IMR-90 (cell line): ENCODE results near the gene SS18L1. TPM values are rescaled to one million over a fixed set of nuclear protein-coding genes. Genes with fewer than 3 reads are reported as not detected.

Experiments
- ATAC-seq: fragments of 200-7000 bp; cut with Tn5 transposase; 2 replicates; pipeline ENCODE4 v1.9.1; 2020; ENCODE audit warnings: low read depth, mild to moderate bottlenecking, moderate library complexity
- BruUV-seq: library from RNA; stranded (reverse); fragments of 400-500 nt; replicated peaks from 2 replicates; lab custom pipeline; 2021; lab: Mats Ljungman, UMichigan
- CTCF ChIA-PET: fragments of 300-600 bp; formaldehyde crosslinking; extraction: SDS; loops from one replicate; lab custom pipeline; 2021; ENCODE audit warnings: antibody characterized with exemption; lab: Yijun Ruan, JAX
- POLR2A ChIA-PET: fragments of 300-600 bp; sonication (Branson Sonifier 250); formaldehyde crosslinking; loops from one replicate; lab custom pipeline; 2022; ENCODE audit warnings: antibody characterized with exemption; ENCODE audit not compliant: unreplicated experiment; lab: Charles Lee
- DNase-seq: peaks from one replicate; pipeline ENCODE4 v3.0.0; 2013
- H2AFZ ChIP-seq: replicated peaks from 2 replicates; pipeline ENCODE3; 2013; ENCODE audit warnings: low read length, mild to moderate bottlenecking; ENCODE audit not compliant: poor library complexity
- H2AK5ac ChIP-seq: 2 replicates; pipeline ENCODE4 v1.6.1; 2013; ENCODE audit warnings: low read depth, low read length, inconsistent platforms
- H2AK9ac ChIP-seq: replicated peaks from 2 replicates; pipeline ENCODE3; 2013; ENCODE audit warnings: mild to moderate bottlenecking, low read depth, low read length, moderate library complexity; ENCODE audit not compliant: poor library complexity
- H2BK120ac ChIP-seq: 2 replicates; pipeline ENCODE4 v1.6.1; 2013; ENCODE audit warnings: low read depth, low read length, inconsistent platforms
- H2BK15ac ChIP-seq: 3 replicates; pipeline ENCODE4 v1.6.1; 2013; ENCODE audit warnings: low read depth, low read length, inconsistent platforms
- H2BK20ac ChIP-seq: 2 replicates; pipeline ENCODE4 v1.6.1; 2013; ENCODE audit warnings: low read depth, mild to moderate bottlenecking, inconsistent platforms, low read length, moderate library complexity
- H2BK5ac ChIP-seq: 2 replicates; pipeline ENCODE4 v1.6.1; 2013; ENCODE audit warnings: mild to moderate bottlenecking, low read depth, low read length, inconsistent platforms; ENCODE audit not compliant: poor library complexity, severe bottlenecking
- H3K14ac ChIP-seq: replicated peaks from 2 replicates; pipeline ENCODE4 v1.6.1; 2013; ENCODE audit warnings: low read depth, low read length, inconsistent platforms
- H3K18ac ChIP-seq: 2 replicates; pipeline ENCODE4 v1.6.1; 2013; ENCODE audit warnings: low read depth, low read length, control low read depth
- H3K23ac ChIP-seq: 2 replicates; pipeline ENCODE4 v1.6.1; 2013; ENCODE audit warnings: low read depth, low read length, inconsistent platforms
- H3K27ac ChIP-seq: 2 replicates; pipeline ENCODE4 v1.5.1; 2013; ENCODE audit warnings: mild to moderate bottlenecking, control low read depth, low read length; ENCODE audit not compliant: insufficient read depth
- H3K27me3 ChIP-seq: 2 replicates; pipeline ENCODE4 v1.6.1; 2013; ENCODE audit warnings: low read length; ENCODE audit not compliant: control insufficient read depth, insufficient read depth
- H3K36me3 ChIP-seq: 2 replicates; pipeline ENCODE4 v1.6.1; 2013; ENCODE audit warnings: low read length, mixed read lengths; ENCODE audit not compliant: control insufficient read depth, insufficient read depth
- H3K4ac ChIP-seq: 2 replicates; pipeline ENCODE4 v1.6.1; 2013; ENCODE audit warnings: low read depth, low read length, inconsistent platforms
- H3K4me1 ChIP-seq: 2 replicates; pipeline ENCODE4 v1.6.1; 2013; ENCODE audit warnings: low read length, mixed read lengths; ENCODE audit not compliant: control insufficient read depth, insufficient read depth
- H3K4me2 ChIP-seq: 2 replicates; pipeline ENCODE4 v1.6.1; 2013; ENCODE audit warnings: low read depth, mild to moderate bottlenecking, control low read depth, low read length, moderate library complexity
- H3K4me3 ChIP-seq: 2 replicates; pipeline ENCODE4 v1.5.1; 2013; ENCODE audit warnings: low read depth, mild to moderate bottlenecking, control low read depth, low read length, moderate library complexity; ENCODE audit not compliant: insufficient read depth
- H3K56ac ChIP-seq: 2 replicates; pipeline ENCODE4 v1.6.1; 2013; ENCODE audit warnings: low read length, inconsistent platforms; ENCODE audit not compliant: insufficient read depth; ENCODE audit errors: extremely low read depth
- H3K79me1 ChIP-seq, 2 experiments: 2 replicates each; pipeline ENCODE4 v1.6.1; 2013; ENCODE audit warnings: low read length in 2 of 2, inconsistent platforms in 1 of 2, low read depth in 1 of 2
- H3K9ac ChIP-seq: 2 replicates; pipeline ENCODE4 v1.6.1; 2013; ENCODE audit warnings: low read depth, low read length, control low read depth
- H3K9me1 ChIP-seq: 2 replicates; pipeline ENCODE4 v1.6.1; 2013; ENCODE audit warnings: low read length, inconsistent platforms; ENCODE audit not compliant: insufficient read depth
- H3K9me3 ChIP-seq: 2 replicates; pipeline ENCODE4 v1.6.1; 2013; ENCODE audit warnings: low read length; ENCODE audit not compliant: control insufficient read depth, insufficient read depth
- H4K20me1 ChIP-seq: 2 replicates; pipeline ENCODE4 v1.6.1; 2013; ENCODE audit warnings: low read length, inconsistent platforms; ENCODE audit not compliant: insufficient read depth
- H4K5ac ChIP-seq: 2 replicates; pipeline ENCODE4 v1.6.1; 2013; ENCODE audit warnings: mild to moderate bottlenecking, low read depth, low read length, control low read depth
- H4K8ac ChIP-seq, 2 experiments: 2 replicates each; pipeline ENCODE4 v1.6.1; 2013; ENCODE audit warnings: low read depth in 2 of 2, low read length in 2 of 2, control low read depth in 1 of 2, inconsistent platforms in 1 of 2
- H4K91ac ChIP-seq: 2 replicates; pipeline ENCODE4 v1.6.1; 2013; ENCODE audit warnings: low read depth, low read length, inconsistent platforms; ENCODE audit not compliant: insufficient read depth
- BHLHE40 ChIP-seq: fragments of 150-350 bp; IDR thresholded peaks from 2 replicates; pipeline ENCODE4 v1.6.1; 2016; ENCODE audit warnings: mild to moderate bottlenecking, low read depth, low read length
- CEBPB ChIP-seq: IDR thresholded peaks from 2 replicates; pipeline ENCODE4 v1.6.1; 2012; ENCODE audit warnings: low read depth, low read length, improper control_type of control experiment
- MAFK ChIP-seq: IDR thresholded peaks from 2 replicates; pipeline ENCODE4 v1.6.1; 2012; ENCODE audit warnings: low read depth, low read length, improper control_type of control experiment
- MXI1 ChIP-seq: IDR thresholded peaks from 2 replicates; pipeline ENCODE4 v1.6.1; 2012; ENCODE audit warnings: low read depth, mild to moderate bottlenecking, low read length, moderate library complexity, borderline replicate concordance
- RAD21 ChIP-seq: IDR thresholded peaks from 2 replicates; pipeline ENCODE4 v1.6.1; 2012; ENCODE audit warnings: low read length, improper control_type of control experiment
- RFX5 ChIP-seq: IDR thresholded peaks from 2 replicates; pipeline ENCODE4 v1.8.0; 2012; ENCODE audit warnings: low read depth, mild to moderate bottlenecking, low read length, moderate library complexity
- WGBS, 2 experiments: methylation state at CpG; one replicate each; pipeline versions ENCODE4 v1.1.5 to v1.1.7; 2013; ENCODE audit warnings: missing lambda C conversion rate in 2 of 2; ENCODE audit not compliant: insufficient read length in 1 of 2; ENCODE audit errors: extremely low coverage in 2 of 2; 5-methylcytosine and 5-hydroxymethylcytosine counted together
- dilution Hi-C: fragments of 300-500 bp; cut with HindIII; formaldehyde crosslinking; loops from one replicate; pipeline ENCODE4 v1.14.3; 2018; ENCODE audit warnings: low sequenced_read_pairs; ENCODE audit not compliant: unreplicated experiment
- in situ Hi-C: fragments of 300-500 bp; cut with MboI; formaldehyde crosslinking; loops from 3 replicates; pipeline ENCODE4 v1.14.3; 2019; ENCODE audit warnings: low sequenced_read_pairs, inconsistent platforms, mixed read lengths
- intact Hi-C: fragments of 100-400 bp; cut with micrococcal nuclease; formaldehyde crosslinking; loops from 2 replicates; pipeline ENCODE4 v1.10.0; 2022
- polyA plus RNA-seq, 3 experiments: library from polyadenylated mRNA; depleted of rRNA; stranded (reverse); fragments of >200 nt; gene quantifications; 2 replicates each; pipeline ENCODE4 v1.2.3, GENCODE V29; 2012; ENCODE audit warnings: low replicate concordance in 1 of 3
- total RNA-seq: library from RNA; depleted of rRNA; stranded (reverse); fragments of >200 nt; gene quantifications from 2 replicates; pipeline ENCODE4 v1.2.3, GENCODE V29; 2012
- TF ChIP-seq, protein P1 (sequence below): fragments of 150-350 bp; IDR thresholded peaks from 2 replicates; pipeline ENCODE4 v1.6.1; 2017; ENCODE audit warnings: mild to moderate bottlenecking, antibody characterized with exemption, low read length, low read depth
- TF ChIP-seq, protein P2 (sequence below): conservative IDR thresholded peaks from 2 replicates; pipeline ENCODE4 v1.5.1; 2012; ENCODE audit warnings: mild to moderate bottlenecking, low read depth, low read length, improper control_type of control experiment

SS18L1 gene
- total and polyA plus RNA-seq, 2 of the 4 experiments (the other 2 are of a cell fraction): 8.1 to 12.2 TPM

DNA sequence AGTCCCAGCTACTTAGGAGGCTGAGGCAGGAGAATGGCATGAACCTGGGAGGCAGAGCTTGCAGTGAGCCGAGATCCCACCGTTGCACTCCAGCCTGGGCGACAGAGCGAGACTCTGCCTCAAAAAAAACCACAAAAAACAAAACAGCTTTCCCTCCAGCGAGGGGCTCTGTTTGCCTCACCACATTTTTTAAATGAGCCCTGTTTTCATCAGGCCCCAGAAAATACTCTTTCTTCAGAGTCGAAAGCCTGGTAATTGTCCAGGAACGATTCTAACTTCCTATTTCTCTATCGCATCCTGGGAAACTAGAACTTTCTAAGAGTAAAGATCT, 51.5 kb downstream of the SS18L1 start:
- Histone ChIP-seq H2BK5ac (no peak overlapping the region), H4K20me1 (peaks cover 10% of the 10 kb centered on the region; the same call in 1 of the 2 replicates), H2AFZ (no peak overlapping the region), H3K27me3 (no peaks in the 10 kb centered on the region), H3K18ac (no peak overlapping the region), H3K9me3 (no peaks in the 10 kb centered on the region), H3K4me2 (no peak overlapping the region), H4K5ac (no peak overlapping the region), H3K79me1 (peaks cover 8 to 37% of the 10 kb centered on the region in 2 experiments; a peak in 3 of 4 replicates), H3K14ac (no peak overlapping the region), H3K23ac (no peak overlapping the region), H3K36me3 (peaks cover 39% of the 10 kb centered on the region), H3K4me3 (no peak overlapping the region), H4K91ac (no peak overlapping the region), H3K9me1 (no peaks in the 10 kb centered on the region; the same call in 1 of the 2 replicates), H2BK15ac (no peak overlapping the region), H3K27ac (no peak overlapping the region), H3K56ac (no peak overlapping the region), H2BK20ac (no peak overlapping the region), H3K9ac (no peak overlapping the region), H2AK5ac (no peak overlapping the region), H3K4ac (no peak overlapping the region), H3K4me1 (no peaks in the 10 kb centered on the region), H2BK120ac (no peak overlapping the region), H2AK9ac (no peak overlapping the region), H4K8ac (no peak overlapping the region)
- CTCF ChIA-PET: no interaction called here
- in situ Hi-C loops (no loop called here), dilution Hi-C loops (no loop called here), intact Hi-C loops (no loop called here)
- no peak for ATAC-seq
- TF ChIP-seq, protein P1, sequence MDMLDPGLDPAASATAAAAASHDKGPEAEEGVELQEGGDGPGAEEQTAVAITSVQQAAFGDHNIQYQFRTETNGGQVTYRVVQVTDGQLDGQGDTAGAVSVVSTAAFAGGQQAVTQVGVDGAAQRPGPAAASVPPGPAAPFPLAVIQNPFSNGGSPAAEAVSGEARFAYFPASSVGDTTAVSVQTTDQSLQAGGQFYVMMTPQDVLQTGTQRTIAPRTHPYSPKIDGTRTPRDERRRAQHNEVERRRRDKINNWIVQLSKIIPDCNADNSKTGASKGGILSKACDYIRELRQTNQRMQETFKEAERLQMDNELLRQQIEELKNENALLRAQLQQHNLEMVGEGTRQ: no peak
- TF ChIP-seq, protein P2, sequence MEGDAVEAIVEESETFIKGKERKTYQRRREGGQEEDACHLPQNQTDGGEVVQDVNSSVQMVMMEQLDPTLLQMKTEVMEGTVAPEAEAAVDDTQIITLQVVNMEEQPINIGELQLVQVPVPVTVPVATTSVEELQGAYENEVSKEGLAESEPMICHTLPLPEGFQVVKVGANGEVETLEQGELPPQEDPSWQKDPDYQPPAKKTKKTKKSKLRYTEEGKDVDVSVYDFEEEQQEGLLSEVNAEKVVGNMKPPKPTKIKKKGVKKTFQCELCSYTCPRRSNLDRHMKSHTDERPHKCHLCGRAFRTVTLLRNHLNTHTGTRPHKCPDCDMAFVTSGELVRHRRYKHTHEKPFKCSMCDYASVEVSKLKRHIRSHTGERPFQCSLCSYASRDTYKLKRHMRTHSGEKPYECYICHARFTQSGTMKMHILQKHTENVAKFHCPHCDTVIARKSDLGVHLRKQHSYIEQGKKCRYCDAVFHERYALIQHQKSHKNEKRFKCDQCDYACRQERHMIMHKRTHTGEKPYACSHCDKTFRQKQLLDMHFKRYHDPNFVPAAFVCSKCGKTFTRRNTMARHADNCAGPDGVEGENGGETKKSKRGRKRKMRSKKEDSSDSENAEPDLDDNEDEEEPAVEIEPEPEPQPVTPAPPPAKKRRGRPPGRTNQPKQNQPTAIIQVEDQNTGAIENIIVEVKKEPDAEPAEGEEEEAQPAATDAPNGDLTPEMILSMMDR: no peak
- no peak for TF ChIP-seq MAFK
- no peak for TF ChIP-seq CEBPB
- TF ChIP-seq BHLHE40: no peak
- TF ChIP-seq RFX5: no peak
- TF ChIP-seq RAD21: no peak
- no peak for TF ChIP-seq MXI1
- POLR2A ChIA-PET: no interaction called here
- DNase-seq: no peak
- WGBS, 2 experiments: 87% methylated on average over 3 of the region's 8 CpGs; no CpG with 5 or more reads in 1 of the 2 experiments
- no TSS peak for BruUV-seq
